ENCODE results near the gene OSTM1.
"Not testable (repeated sequence)": the region's sequence is repeated elsewhere in the genome, so short reads cannot be mapped to it uniquely, and the experiment has no call there.

Gene OSTM1

GRCh38 chr6:108020472-108021116 lies 53.9 kb downstream of the OSTM1 start:
- DNase-seq (ENCODE audit: low spot score): no peak

- DNase-seq (ENCODE audit: low spot score): not testable (repeated sequence)
Measured at GRCh38 chr6:108016283-108016682, 58.3 kb downstream of the OSTM1 start.

- DNase-seq (ENCODE audit: low spot score): no peak
Measured at GRCh38 chr6:108013787-108014439, 60.6 kb downstream of the OSTM1 start.

GRCh38 chr6:108009894-108010293 lies 64.6 kb downstream of the OSTM1 start:
- no peak for DNase-seq (ENCODE audit: low spot score)

- not testable (repeated sequence) for DNase-seq (ENCODE audit: low spot score)
Measured at GRCh38 chr6:108009258-108009657, 65.3 kb downstream of the OSTM1 start.

- no peak for DNase-seq (ENCODE audit: low spot score)
Measured at GRCh38 chr6:108008363-108008762, 66.2 kb downstream of the OSTM1 start.

GRCh38 chr6:108005961-108006360 lies 68.6 kb downstream of the OSTM1 start:
- no peak for DNase-seq (ENCODE audit: low spot score)

- no peak for DNase-seq (ENCODE audit: low spot score)
Measured at GRCh38 chr6:108004861-108005260, 69.7 kb downstream of the OSTM1 start.

GRCh38 chr6:108002365-108003221 lies 71.9 kb downstream of the OSTM1 start:
- peak; percentile 96 for DNase-seq (ENCODE audit: low spot score)

GRCh38 chr6:108001696-108002231 lies 72.8 kb downstream of the OSTM1 start:
- DNase-seq (ENCODE audit: low spot score): no peak

- DNase-seq (ENCODE audit: low spot score): not testable (repeated sequence)
Measured at GRCh38 chr6:108000259-108000658, 74.3 kb downstream of the OSTM1 start.

GRCh38 chr6:107999341-107999740 lies 75.2 kb downstream of the OSTM1 start:
- DNase-seq (ENCODE audit: low spot score): no peak

- no peak for DNase-seq (ENCODE audit: low spot score)
Measured at GRCh38 chr6:107991772-107992550, 82.6 kb downstream of the OSTM1 start.
